Natural killer cell treated with Interleukin-12 subunit alpha and Interleukin-12 subunit beta and Interleukin-15 and Interleukin-18, amount 100 ng/mL, for 72 hours (primary cell): ENCODE data around the gene PROK2. TPM values are rescaled to one million over a fixed set of nuclear protein-coding genes. Genes with fewer than 3 reads are reported as not detected.

Source experiments
- ATAC-seq, 2 donors: fragments of 150-1000 bp; cut with Tn5 transposase in 1 of 2; sonication (Bioruptor Pico), chemical (Tn5 transposase) in 1 of 2; 2 replicates each; pipeline ENCODE4 v1.10.0; 2021
- DNase-seq: peaks from one replicate; pipeline ENCODE4 v3.0.0; 2022; ENCODE audit warnings: low spot score
- H3K27ac Mint-ChIP-seq, 2 donors: 1 replicate in 1 of 2; 2 replicates in 1 of 2; pipeline ENCODE4 v1.8.0; 2022; ENCODE audit warnings: mixed read lengths in 2 of 2, mild to moderate bottlenecking in 1 of 2, moderate library complexity in 1 of 2
- H3K27me3 Mint-ChIP-seq, 2 donors: 1 replicate in 1 of 2; 2 replicates in 1 of 2; pipeline ENCODE4 v1.8.0; 2022; ENCODE audit warnings: mixed read lengths in 2 of 2
- H3K36me3 Mint-ChIP-seq: one replicate; pipeline ENCODE4 v1.8.0; 2022; ENCODE audit warnings: mixed read lengths
- H3K4me1 Mint-ChIP-seq, 2 donors: 1 replicate in 1 of 2; 2 replicates in 1 of 2; pipeline ENCODE4 v1.8.0; 2022; ENCODE audit warnings: low read depth in 2 of 2, mixed read lengths in 2 of 2, mild to moderate bottlenecking in 1 of 2
- H3K4me3 Mint-ChIP-seq: one replicate; pipeline ENCODE4 v1.8.0; 2022; ENCODE audit warnings: mixed read lengths
- H3K9me3 Mint-ChIP-seq: 2 replicates; pipeline ENCODE4 v1.8.0; 2022; ENCODE audit warnings: mixed read lengths
- total RNA-seq, 2 donors: library from RNA; stranded (reverse); gene quantifications; one replicate each; pipeline ENCODE4 v1.2.3, GENCODE V29; 2022

PROK2 gene
- total RNA-seq, 2 donors from 2014 or later: 7.2 TPM; not detected in 1

- Mint-ChIP-seq H3K27ac (peak overlapping the region in 1 of 2 donors; percentile 83), H3K27me3 (peaks cover 17 to 30% of the 10 kb centered on the region in 2 donors), H3K4me1 (peaks cover 10 to 27% of the 10 kb centered on the region in 2 donors), H3K36me3 (peaks cover 5% of the 10 kb centered on the region), H3K4me3 (peak overlapping the region; percentile 58), H3K9me3 (no peaks in the 10 kb centered on the region)
- no peak for ATAC-seq
- no peak for DNase-seq
These were observed 4.5 kb downstream of the PROK2 start for GRCh38 chr3:71780430-71780829.

GRCh38 chr3:71779674-71780377 lies 5.1 kb downstream of the PROK2 start:
- peaks cover 15 to 29% of the 10 kb centered on the region in 2 donors for H3K27me3 Mint-ChIP-seq
- peak overlapping the region; percentile 58 for H3K4me3 Mint-ChIP-seq
- peak; percentile 68 to 72 for ATAC-seq
- peaks cover 5% of the 10 kb centered on the region for H3K36me3 Mint-ChIP-seq
- H3K27ac Mint-ChIP-seq: peak overlapping the region; percentile 64 to 83
- H3K4me1 Mint-ChIP-seq: peaks cover 10 to 27% of the 10 kb centered on the region in 2 donors
- DNase-seq: no peak
- H3K9me3 Mint-ChIP-seq: no peaks in the 10 kb centered on the region

DNA sequence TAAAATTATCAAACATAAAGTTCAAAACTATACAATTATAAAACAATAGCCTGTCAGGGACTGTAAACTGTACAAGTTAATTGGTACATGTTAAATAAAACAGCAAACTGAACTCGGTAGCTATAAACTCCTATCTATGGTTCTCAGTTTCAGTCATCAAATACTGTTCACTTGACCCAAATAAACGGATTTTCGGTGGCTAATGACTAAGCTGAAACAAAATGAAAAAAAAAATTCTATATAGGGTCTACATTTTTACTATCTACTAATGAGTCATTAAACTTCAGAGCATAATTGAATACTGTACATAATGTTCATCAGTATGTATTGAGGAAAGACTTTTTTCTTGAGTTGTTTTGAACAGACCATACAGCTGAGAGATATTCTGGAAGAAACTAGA lies 6.6 kb downstream of the PROK2 start:
- peak overlapping the region in 1 of 2 donors; percentile 83 for H3K27ac Mint-ChIP-seq

DNA sequence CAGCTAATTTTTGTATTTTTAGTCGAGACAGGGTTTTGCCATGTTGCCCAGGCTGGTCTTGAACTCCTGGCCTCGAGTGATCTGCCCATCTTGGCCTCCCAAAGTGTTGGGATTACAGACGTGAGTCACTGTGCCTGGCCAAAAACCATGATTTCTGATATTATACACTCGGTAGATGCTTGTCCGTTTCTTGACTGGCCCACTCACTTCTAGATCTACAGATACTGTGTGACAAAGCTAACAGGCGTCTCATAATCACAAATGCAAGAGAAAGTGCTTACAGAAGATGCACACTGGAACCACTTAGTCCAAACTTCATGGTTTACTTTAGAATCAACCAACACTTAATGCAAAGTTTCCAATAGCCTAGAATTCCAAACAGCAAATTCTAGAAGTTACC lies 8.4 kb downstream of the PROK2 start:
- Mint-ChIP-seq H3K4me3 (peak overlapping the region; percentile 49), H3K27ac (peak overlapping the region in 1 of 2 donors; percentile 64), H3K27me3 (peaks cover 10% of the 10 kb centered on the region in 2 donors), H3K9me3 (no peaks in the 10 kb centered on the region), H3K4me1 (peaks cover 7 to 22% of the 10 kb centered on the region in 2 donors), H3K36me3 (no peaks in the 10 kb centered on the region)
- ATAC-seq (peak in 1 of 2 donors; percentile 65), DNase-seq (no peak)

More for the DNA sequence above, 6.6 kb downstream of the PROK2 start:
- Mint-ChIP-seq H3K27me3 (peaks cover 10 to 17% of the 10 kb centered on the region in 2 donors), H3K9me3 (no peaks in the 10 kb centered on the region), H3K36me3 (no peaks in the 10 kb centered on the region), H3K4me3 (peak overlapping the region; percentile 58), H3K4me1 (peaks cover 7 to 22% of the 10 kb centered on the region in 2 donors)
- no peak for DNase-seq
- ATAC-seq: peak in 1 of 2 donors; percentile 65

DNA sequence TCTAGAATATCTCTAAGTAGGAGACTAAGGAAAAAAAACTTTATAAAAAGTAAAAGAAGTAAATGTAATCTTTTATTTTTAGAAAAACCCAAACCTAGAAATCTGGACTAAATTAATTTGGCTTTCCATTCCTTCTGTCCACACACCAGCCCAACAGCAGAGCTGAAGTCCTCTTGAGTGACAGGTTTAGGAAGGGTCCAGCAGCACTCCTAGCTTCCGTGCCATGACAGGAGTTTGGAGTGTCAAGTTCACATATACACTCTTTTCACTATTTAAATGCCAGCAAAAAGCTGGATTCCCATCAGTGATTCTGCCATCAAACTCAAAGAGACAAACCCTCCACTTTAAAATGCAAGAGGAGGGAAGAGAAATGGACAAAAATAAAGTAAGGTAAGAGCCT lies 13.1 kb downstream of the PROK2 start:
- ATAC-seq (no peak), DNase-seq (no peak)
- H3K9me3 Mint-ChIP-seq: no peaks in the 10 kb centered on the region
- H3K4me3 Mint-ChIP-seq: no peak overlapping the region
- no peak overlapping the region for H3K27ac Mint-ChIP-seq
- no peaks in the 10 kb centered on the region for H3K36me3 Mint-ChIP-seq
- H3K4me1 Mint-ChIP-seq: peaks cover 0 to 5% of the 10 kb centered on the region in 2 donors
- peaks cover 0 to 13% of the 10 kb centered on the region in 2 donors for H3K27me3 Mint-ChIP-seq

DNA sequence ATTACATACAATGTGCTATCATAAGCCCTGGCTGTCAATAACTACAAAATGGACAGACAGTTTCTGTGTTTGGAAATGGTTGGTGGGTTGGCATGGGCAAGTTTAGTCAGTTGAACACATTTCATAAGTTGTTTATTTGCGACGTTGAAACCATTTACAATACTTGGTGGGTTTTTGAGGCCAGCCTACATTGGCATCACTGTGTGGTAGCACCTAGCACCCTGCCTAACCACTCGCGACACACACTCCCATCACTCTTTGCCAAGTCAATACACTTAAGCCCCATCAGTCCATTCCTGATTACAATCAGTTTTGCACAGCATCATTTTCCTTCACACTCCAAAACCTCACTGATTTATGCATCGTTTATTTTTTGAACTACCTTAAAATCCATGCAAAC lies 13.8 kb downstream of the PROK2 start:
- Mint-ChIP-seq H3K4me1 (peaks cover 0 to 5% of the 10 kb centered on the region in 2 donors), H3K36me3 (no peaks in the 10 kb centered on the region), H3K27ac (no peak overlapping the region), H3K27me3 (peaks cover 0 to 10% of the 10 kb centered on the region in 2 donors), H3K9me3 (no peaks in the 10 kb centered on the region), H3K4me3 (peak overlapping the region; percentile 9)
- DNase-seq: no peak
- no peak for ATAC-seq

DNA sequence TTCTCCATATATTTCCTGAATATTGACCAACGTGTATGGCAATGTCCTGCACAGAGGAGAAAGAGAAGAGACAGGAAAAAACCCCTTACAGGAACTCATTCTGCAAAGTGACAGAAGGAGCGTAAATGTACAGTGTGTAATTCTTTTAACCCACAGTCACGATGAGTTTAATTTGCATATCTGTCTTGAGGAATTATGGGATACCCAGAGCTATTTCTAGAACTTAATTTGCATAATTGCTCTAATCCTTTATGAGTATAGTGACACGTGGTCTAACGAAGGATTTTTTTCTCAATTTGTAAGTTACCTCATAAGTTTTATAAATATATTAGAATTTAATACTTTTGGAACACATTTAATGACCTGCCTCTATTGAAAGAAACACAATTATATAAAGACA lies 21.5 kb downstream of the PROK2 start:
- Mint-ChIP-seq H3K27me3 (peaks cover 12 to 26% of the 10 kb centered on the region in 2 donors), H3K36me3 (no peaks in the 10 kb centered on the region), H3K4me1 (no peaks in the 10 kb centered on the region), H3K27ac (no peak overlapping the region), H3K4me3 (no peak overlapping the region), H3K9me3 (no peaks in the 10 kb centered on the region)
- DNase-seq (no peak), ATAC-seq (no peak)

DNA sequence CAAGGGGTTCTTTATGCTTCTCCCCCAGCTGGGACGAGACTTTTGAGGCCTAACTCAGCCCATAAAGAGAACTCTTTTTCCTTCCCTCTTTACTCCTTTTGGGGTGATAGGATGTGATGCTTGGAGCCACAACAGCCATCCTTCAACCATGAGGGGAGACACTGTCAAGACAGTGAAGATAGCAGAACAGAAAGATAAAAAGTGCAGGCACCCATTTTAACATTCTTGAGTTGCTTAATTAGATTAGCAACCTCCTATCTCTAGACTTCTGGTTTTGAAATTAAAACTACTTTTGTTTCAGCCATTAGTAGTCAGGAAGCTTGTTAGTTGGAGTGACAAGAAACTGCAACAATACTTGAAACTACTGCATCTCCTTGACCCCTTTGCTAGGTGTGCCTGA lies 24.8 kb downstream of the PROK2 start:
- H3K27me3 Mint-ChIP-seq: peaks cover 24 to 39% of the 10 kb centered on the region in 2 donors
- DNase-seq (no peak), ATAC-seq (no peak)
- H3K4me3 Mint-ChIP-seq: no peak overlapping the region
- no peak overlapping the region for H3K27ac Mint-ChIP-seq
- peaks cover 2 to 3% of the 10 kb centered on the region in 2 donors for H3K4me1 Mint-ChIP-seq
- no peaks in the 10 kb centered on the region for H3K9me3 Mint-ChIP-seq
- H3K36me3 Mint-ChIP-seq: no peaks in the 10 kb centered on the region

- Mint-ChIP-seq H3K27me3 (peaks cover 27 to 41% of the 10 kb centered on the region in 2 donors), H3K27ac (no peak overlapping the region), H3K4me3 (no peak overlapping the region), H3K36me3 (no peaks in the 10 kb centered on the region), H3K9me3 (no peaks in the 10 kb centered on the region), H3K4me1 (peaks cover 4 to 5% of the 10 kb centered on the region in 2 donors)
- DNase-seq (no peak), ATAC-seq (peak in 1 of 2 donors; percentile 55)
These were observed 25.5 kb downstream of the PROK2 start for GRCh38 chr3:71759401-71759800.

- Mint-ChIP-seq H3K4me3 (no peak overlapping the region), H3K9me3 (no peaks in the 10 kb centered on the region), H3K27me3 (peaks cover 27 to 38% of the 10 kb centered on the region in 2 donors), H3K36me3 (no peaks in the 10 kb centered on the region), H3K4me1 (peaks cover 4 to 5% of the 10 kb centered on the region in 2 donors), H3K27ac (no peak overlapping the region)
- ATAC-seq (no peak), DNase-seq (no peak)
These were observed 26.9 kb downstream of the PROK2 start for GRCh38 chr3:71758091-71758490.

DNA sequence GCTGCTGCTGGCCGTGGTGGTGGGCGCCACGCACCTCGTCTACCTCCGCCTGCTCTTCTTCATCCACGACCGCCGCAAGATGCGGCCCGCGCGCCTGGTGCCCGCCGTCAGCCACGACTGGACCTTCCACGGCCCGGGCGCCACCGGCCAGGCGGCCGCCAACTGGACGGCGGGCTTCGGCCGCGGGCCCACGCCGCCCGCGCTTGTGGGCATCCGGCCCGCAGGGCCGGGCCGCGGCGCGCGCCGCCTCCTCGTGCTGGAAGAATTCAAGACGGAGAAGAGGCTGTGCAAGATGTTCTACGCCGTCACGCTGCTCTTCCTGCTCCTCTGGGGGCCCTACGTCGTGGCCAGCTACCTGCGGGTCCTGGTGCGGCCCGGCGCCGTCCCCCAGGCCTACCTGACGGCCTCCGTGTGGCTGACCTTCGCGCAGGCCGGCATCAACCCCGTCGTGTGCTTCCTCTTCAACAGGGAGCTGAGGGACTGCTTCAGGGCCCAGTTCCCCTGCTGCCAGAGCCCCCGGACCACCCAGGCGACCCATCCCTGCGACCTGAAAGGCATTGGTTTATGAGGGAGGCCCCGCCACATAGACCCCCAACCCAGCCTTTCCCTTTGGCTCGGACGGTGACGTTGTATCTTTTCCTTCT lies 30.2 kb downstream of the PROK2 start:
- ATAC-seq (peak in 1 of 2 donors; percentile 23), DNase-seq (no peak)
- Mint-ChIP-seq H3K4me1 (peaks cover 4 to 12% of the 10 kb centered on the region in 2 donors), H3K4me3 (peak overlapping the region; percentile 76), H3K36me3 (no peaks in the 10 kb centered on the region), H3K27ac (peak overlapping the region in 1 of 2 donors; percentile 45), H3K27me3 (peaks cover 45 to 48% of the 10 kb centered on the region in 2 donors), H3K9me3 (no peaks in the 10 kb centered on the region)

GRCh38 chr3:71753701-71754609 lies 31.0 kb downstream of the PROK2 start, which contains the start of gene GPR27:
Gene GPR27 (plus strand): TSS chr3:71753855. CDS start chr3:71754050, 195 bp downstream.
- Mint-ChIP-seq H3K4me1 (peaks cover 4 to 12% of the 10 kb centered on the region in 2 donors), H3K27me3 (peaks cover 41% of the 10 kb centered on the region in 2 donors), H3K9me3 (no peaks in the 10 kb centered on the region), H3K27ac (no peak within 1 kb of the TSS), H3K4me3 (peak within 1 kb of the TSS; percentile 79), H3K36me3 (no peaks in the 10 kb centered on the region)
- ATAC-seq (peak; percentile 58 to 64), DNase-seq (no peak)
